Mucosa of descending colon (tissue), 3 donors: ENCODE data around the gene VWA8. TPM values are rescaled to one million over a fixed set of nuclear protein-coding genes. Genes with fewer than 3 reads are reported as not detected.
"Not testable (repeated sequence)": the region's sequence is repeated elsewhere in the genome, so short reads cannot be mapped to it uniquely, and the experiment has no call there.

Experiments used
- ATAC-seq: fragments of 200-7000 bp; cut with Tn5 transposase; one replicate; pipeline ENCODE4 v1.9.1; 2020; ENCODE audit warnings: mild to moderate bottlenecking, moderate library complexity
- DNase-seq, 3 donors: peaks; one replicate each; pipeline ENCODE4 v3.0.0-alpha.2; 2020
- H3K36me3 ChIP-seq: fragments of 200-600 bp; one replicate; pipeline ENCODE4 v1.8.0; 2021; ENCODE audit warnings: low read depth, mild to moderate bottlenecking
- H3K4me1 ChIP-seq: fragments of 200-600 bp; one replicate; pipeline ENCODE4 v1.8.0; 2021; ENCODE audit warnings: low read depth, mild to moderate bottlenecking
- H3K4me3 ChIP-seq: fragments of 200-600 bp; one replicate; pipeline ENCODE4 v1.8.0; 2021; ENCODE audit warnings: mild to moderate bottlenecking
- H3K9me3 ChIP-seq: fragments of 200-600 bp; one replicate; pipeline ENCODE4 v1.8.0; 2021; ENCODE audit warnings: mild to moderate bottlenecking
- CTCF ChIP-seq: fragments of 200-600 bp; IDR thresholded peaks from one replicate; pipeline ENCODE4 v1.8.0; 2022; ENCODE audit warnings: antibody characterized with exemption, mild to moderate bottlenecking
- intact Hi-C, 2 donors: fragments of 100-400 bp; cut with DNase I in 1 of 2; cut with micrococcal nuclease in 1 of 2; formaldehyde crosslinking; loops; one replicate each; pipeline versions ENCODE4 v1.11.0 to v1.11.1; 2022; cut with DNase I, micrococcal nuclease
- total RNA-seq, 3 donors: library from RNA; stranded (reverse); fragmentation: NEBNext Ultra II Directional in 2 of 3; extraction: Animal tissue kit (Norgen Biotek cat#: 25700) in 2 of 3; gene quantifications; one replicate each; pipeline versions ENCODE4 v1.2.1 to v1.2.4, GENCODE V29; 2021 to 2023
- donor health status: DM: no; HTN: no; CAD: no; lungs with moderate emphysema.
- donor health status: DM: no; HTN: no; CAD: no.
- donor health status: DM: no; HTN: yes; CAD: no.

The VWA8 gene
- total RNA-seq, 3 donors from 2014 or later = 19.1 to 31.5 (median 27.0) TPM

DNA sequence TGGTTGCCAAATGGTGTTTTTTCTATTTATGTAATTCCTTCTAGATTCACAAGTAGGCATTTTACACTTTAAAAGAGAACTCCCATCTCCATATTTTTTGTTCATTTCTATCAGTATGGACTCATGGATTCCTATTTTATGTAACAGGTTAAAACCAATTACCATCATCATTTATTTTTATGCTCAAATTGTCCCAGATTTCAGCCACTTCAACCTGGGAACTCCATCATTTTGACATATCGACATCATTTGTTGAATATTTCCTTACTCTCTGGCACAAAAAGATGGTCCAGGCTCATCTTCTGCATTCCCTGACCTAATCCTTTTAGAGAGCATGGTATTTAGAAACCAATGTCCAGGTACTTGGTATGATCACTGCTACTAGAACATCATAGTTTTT lies 79.9 kb downstream of the VWA8 start:
- Histone ChIP-seq H3K9me3 (no peaks in the 10 kb centered on the region), H3K36me3 (no peaks in the 10 kb centered on the region), H3K4me3 (no peak overlapping the region), H3K4me1 (no peaks in the 10 kb centered on the region)
- intact Hi-C loops = no loop called here
- no peak for TF ChIP-seq CTCF
- DNase-seq (no peak), ATAC-seq (no peak)

DNA sequence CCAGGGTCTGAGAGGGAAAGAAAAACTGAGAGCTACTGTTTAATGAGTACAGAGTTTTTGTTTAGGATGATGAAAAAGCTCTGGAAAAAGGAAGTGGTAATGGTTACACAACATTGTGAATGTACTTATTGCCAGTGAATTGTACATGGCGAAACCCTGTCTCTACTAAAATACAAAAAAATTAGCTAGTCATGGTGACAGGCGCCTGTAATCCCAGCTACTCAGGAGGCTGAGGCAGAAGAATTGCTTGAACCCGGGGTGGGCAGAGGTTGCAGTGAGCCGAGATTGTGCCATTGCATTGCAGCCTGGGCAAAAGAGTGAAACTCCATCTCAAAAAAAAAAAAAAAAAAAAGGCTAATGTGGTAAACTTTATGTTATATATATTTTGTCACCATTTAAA lies 96.3 kb downstream of the VWA8 start:
- DNase-seq (no peak), ATAC-seq (no peak)
- H3K4me3 ChIP-seq = no peak overlapping the region
- H3K4me1 ChIP-seq = no peaks in the 10 kb centered on the region
- no peaks in the 10 kb centered on the region for H3K9me3 ChIP-seq
- no peak for TF ChIP-seq CTCF
- intact Hi-C loops = no loop called here
- no peaks in the 10 kb centered on the region for H3K36me3 ChIP-seq

GRCh38 chr13:41862659-41863058 lies 98.2 kb downstream of the VWA8 start:
- H3K4me1 ChIP-seq, H3K36me3 ChIP-seq, DNase-seq, H3K4me3 ChIP-seq, ATAC-seq, intact Hi-C loops, H3K9me3 ChIP-seq: not testable (repeated sequence)

DNA sequence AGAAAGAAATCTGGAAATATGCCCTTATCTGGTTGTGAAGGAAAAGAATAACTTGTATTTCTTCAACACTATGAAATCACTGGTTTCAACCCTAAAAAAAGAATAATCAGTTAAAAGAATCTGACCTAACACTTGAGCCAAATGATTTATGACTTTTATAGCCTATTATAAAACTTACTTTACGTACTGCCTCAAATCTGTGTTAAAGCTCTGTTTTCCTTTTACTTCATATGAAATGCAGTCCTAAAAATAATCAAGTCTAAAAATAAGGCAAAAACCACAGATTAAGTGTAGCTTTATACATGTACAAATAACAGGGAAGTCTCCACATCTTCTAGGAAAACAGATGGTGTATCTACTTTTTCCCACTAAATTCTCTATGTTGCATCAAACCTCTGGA lies 101.3 kb downstream of the VWA8 start:
- intact Hi-C loops = no loop called here
- ATAC-seq (no peak), DNase-seq (no peak)
- Histone ChIP-seq H3K36me3 (no peaks in the 10 kb centered on the region), H3K9me3 (no peaks in the 10 kb centered on the region), H3K4me3 (no peak overlapping the region), H3K4me1 (no peaks in the 10 kb centered on the region)
- no peak for TF ChIP-seq CTCF

DNA sequence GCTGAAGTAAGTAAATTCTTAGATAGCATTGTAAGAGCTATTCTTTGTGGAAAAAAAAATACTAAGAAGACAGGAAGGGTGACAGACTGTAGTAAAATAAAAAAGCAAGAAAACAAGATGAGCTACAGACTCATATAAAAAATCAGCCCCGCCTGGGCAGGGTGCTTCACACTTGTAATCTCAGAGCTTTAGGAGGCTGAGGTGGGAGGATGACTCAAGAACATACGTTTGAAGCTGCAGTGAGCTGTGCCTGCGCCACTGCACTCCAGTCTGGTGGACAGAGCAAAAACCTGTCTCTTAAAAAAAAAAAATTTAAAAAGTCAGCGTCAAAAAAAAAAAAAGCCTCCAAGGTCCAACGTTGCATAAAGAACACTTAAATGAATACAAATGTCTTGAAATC lies 102.1 kb downstream of the VWA8 start:
- no peak for TF ChIP-seq CTCF
- ATAC-seq = no peak
- intact Hi-C loops = no loop called here

GRCh38 chr13:41854758-41855157 lies 106.2 kb downstream of the VWA8 start:
- intact Hi-C loops = no loop called here
- TF ChIP-seq CTCF = no peak
- DNase-seq = no peak
- H3K9me3 ChIP-seq = no peaks in the 10 kb centered on the region
- no peaks in the 10 kb centered on the region for H3K36me3 ChIP-seq
- H3K4me3 ChIP-seq = no peak overlapping the region
- no peak for ATAC-seq
- H3K4me1 ChIP-seq = no peaks in the 10 kb centered on the region

More for the DNA sequence above, 102.1 kb downstream of the VWA8 start:
- H3K4me3 ChIP-seq = no peak overlapping the region
- no peaks in the 10 kb centered on the region for H3K4me1 ChIP-seq
- DNase-seq = no peak
- no peaks in the 10 kb centered on the region for H3K36me3 ChIP-seq
- H3K9me3 ChIP-seq = no peaks in the 10 kb centered on the region
